ENCODE data around the gene FHL3.

FHL3 gene

GRCh38 chr1:38012363-38013226 lies 7.3 kb upstream of the FHL3 start, which contains the start of gene UTP11:
UTP11 (plus strand) TSS chr1:38012734; CDS start chr1:38012803, 69 bp downstream.
- peak; percentile 88 for DNase-seq

- DNase-seq, result no peak
Observed at GRCh38 chr1:38009841-38010180, 4.5 kb upstream of the FHL3 start.

GRCh38 chr1:38009088-38009840 lies 4.0 kb upstream of the FHL3 start:
- no peak for DNase-seq

- no peak for DNase-seq
Observed at GRCh38 chr1:38006008-38006828, 904 bp upstream of the FHL3 start.

- DNase-seq, result no peak
Observed at GRCh38 chr1:38004284-38005108, 818 bp downstream of the FHL3 start.

GRCh38 chr1:38003261-38004250 lies 1.8 kb downstream of the FHL3 start:
- DNase-seq, result no peak

- no peak for DNase-seq
Observed at GRCh38 chr1:38000529-38001455, 4.5 kb downstream of the FHL3 start.

- no peak for DNase-seq
Observed at GRCh38 chr1:38000233-38000528, 5.1 kb downstream of the FHL3 start.

- DNase-seq, result no peak
Observed at GRCh38 chr1:37999430-38000232, 5.7 kb downstream of the FHL3 start.

GRCh38 chr1:37998913-37999429 lies 6.3 kb downstream of the FHL3 start:
- DNase-seq, result no peak

GRCh38 chr1:37998089-37998808 lies 7.1 kb downstream of the FHL3 start:
- DNase-seq, result no peak

- DNase-seq, result no peak
Observed at GRCh38 chr1:37997256-37998088, 7.8 kb downstream of the FHL3 start.

GRCh38 chr1:37995751-37996345 lies 9.5 kb downstream of the FHL3 start:
- DNase-seq, result peak; percentile 18

- DNase-seq, result no peak
Observed at GRCh38 chr1:37994886-37995566, 10.3 kb downstream of the FHL3 start.

- DNase-seq, result peak; percentile 21
Observed at GRCh38 chr1:37989361-37989930, 15.9 kb downstream of the FHL3 start.

- DNase-seq, result no peak
Observed at GRCh38 chr1:37987679-37988078, 17.6 kb downstream of the FHL3 start.
